Renal cortical epithelial cell (primary cell): Measurements from ENCODE around the gene KDM4C. TPM values are rescaled to one million over a fixed set of nuclear protein-coding genes. Genes with fewer than 3 reads are reported as not detected.
A peak's percentile ranks its signal among the peaks of the same experiment; 100 is the strongest.
"Not testable (repeated sequence)": the region's sequence is repeated elsewhere in the genome, so short reads cannot be mapped to it uniquely, and the experiment has no call there.

Source experiments
- DNase-seq: peaks from one replicate; pipeline ENCODE4 v3.0.0-alpha.2; 2011; ENCODE audit warnings: low read depth
- total RNA-seq: library from RNA; depleted of rRNA; stranded (reverse); fragments of >200 nt; gene quantifications from 2 replicates; pipeline ENCODE4 v1.2.3, GENCODE V29; 2014

Gene KDM4C
- total RNA-seq, 1 donor from 2014 or later: 52.4 TPM

DNA sequence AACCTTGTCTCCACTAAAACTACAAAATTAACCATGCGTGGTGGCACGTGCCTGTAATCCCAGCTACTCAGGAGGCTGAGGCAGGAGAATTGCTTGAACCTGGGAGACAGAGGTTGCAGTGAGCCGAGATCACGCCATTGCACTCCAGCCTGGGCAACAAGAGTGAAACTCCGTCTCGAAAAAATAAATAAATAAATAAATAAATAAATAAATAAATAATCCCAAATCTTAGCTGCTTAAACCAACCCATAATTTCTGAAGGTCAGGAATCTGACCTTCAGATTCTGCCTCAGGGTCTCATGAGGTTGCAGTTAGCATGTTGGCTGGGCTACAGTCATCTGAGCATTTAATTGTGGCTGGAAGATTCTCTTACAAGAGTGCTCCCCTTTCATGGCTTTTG, 48.5 kb downstream of the KDM4C start:
- not testable (repeated sequence) for DNase-seq

DNA sequence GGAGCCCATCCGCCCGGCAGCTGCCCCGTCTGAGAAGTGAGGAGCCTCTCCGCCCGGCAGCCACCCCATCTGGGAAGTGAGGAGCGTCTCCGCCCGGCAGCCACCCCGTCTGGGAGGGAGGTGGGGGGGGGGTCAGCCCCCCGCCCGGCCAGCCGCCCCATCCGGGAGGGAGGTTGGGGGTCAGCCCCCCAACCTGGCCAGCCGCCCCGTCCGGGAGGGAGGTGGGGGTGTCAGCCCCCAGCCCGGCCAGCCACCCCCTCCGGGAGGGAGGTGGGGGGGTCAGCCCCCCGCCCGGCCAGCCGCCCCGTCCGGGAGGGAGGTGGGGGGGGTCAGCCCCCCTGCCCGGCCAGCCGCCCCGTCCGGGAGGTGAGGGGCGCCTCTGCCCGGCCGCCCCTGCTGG, 49.9 kb downstream of the KDM4C start:
- DNase-seq: not testable (repeated sequence)

DNA sequence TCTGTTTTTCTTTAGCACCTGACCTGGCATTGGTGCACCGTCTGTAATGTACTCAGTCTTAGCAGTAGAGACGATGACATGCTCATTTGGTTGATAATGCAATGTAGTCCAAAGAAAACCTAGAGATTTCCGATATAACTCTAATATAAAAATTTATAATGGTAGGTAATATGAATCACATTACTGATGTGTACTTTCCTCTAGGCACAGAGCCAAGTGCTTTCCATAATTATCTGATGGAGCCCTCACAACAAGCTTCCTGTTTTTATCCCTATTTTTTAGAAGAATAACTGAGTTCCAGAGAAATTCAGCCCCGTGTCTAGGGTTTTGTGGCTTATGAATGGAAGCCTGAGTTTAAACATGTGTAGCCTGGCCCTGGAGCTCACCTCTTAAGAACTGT, 53.7 kb downstream of the KDM4C start:
- DNase-seq: no peak

DNA sequence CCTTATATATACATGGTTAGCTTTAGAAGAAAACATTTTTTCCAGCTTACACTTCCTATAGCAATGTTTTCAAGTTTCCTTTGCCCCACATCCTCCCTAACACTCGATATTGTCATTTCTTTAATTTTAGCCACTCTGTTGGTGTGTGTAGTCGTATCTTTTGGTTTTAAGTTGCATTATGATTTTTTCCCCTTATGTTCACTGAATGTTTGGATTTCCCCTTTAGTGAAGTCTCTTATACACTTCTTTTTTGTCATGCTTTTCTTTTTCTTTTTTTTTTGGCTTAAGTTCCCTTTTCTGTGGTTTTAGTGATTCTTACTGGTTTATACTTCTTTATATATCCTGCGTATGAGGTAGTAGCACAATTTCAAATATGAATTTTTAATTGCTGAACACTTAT, 58.8 kb downstream of the KDM4C start:
- no peak for DNase-seq

DNA sequence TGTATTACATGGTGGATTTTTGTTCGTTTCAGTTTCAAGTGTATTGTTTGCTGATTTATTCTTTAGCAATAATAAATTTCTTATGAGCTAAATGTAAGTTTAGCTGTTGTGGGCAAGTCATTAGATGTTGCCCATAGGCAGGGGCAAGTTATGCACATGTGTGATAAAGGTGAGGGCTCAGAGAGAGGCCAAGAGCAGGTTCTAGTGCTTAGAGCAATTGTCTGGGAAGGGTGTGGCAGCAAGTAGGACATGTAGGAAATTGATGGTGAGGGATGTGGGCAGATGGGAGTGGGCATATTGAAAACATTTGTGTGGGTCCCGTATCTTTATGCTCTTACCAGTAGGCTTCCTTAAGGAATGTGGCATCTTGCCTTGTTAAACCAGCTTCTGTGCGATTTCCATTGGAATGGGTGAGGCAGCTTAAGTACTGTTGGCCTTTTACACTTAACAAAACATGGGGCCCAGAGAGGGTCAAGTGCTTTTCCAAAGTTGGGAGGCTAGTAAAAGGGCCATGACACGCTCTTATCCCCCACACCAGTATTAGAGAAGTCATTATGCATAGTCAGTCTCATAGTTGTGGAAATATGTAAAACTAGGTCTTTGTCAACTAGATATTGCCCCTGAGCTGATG, 60.6 kb downstream of the KDM4C start:
- DNase-seq: no peak

DNA sequence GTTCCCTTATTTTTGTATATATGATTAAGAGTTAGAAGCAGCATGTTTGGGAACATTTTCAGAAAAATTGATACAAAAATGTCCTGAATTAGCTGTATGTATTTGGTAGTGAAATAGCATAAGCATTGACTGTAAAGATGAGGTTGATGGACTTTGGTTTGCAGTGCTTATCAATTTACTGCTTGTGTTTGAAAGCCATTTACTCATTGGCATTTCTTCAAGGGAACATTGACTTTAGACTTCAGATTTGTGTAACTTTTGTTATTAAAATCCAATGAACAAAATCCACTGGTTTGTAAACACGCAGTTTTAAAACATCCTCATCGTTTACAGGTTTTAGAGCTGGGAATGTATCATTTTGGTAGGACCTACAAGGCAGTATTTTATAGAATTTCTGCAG, 61.3 kb downstream of the KDM4C start:
- DNase-seq: no peak

DNA sequence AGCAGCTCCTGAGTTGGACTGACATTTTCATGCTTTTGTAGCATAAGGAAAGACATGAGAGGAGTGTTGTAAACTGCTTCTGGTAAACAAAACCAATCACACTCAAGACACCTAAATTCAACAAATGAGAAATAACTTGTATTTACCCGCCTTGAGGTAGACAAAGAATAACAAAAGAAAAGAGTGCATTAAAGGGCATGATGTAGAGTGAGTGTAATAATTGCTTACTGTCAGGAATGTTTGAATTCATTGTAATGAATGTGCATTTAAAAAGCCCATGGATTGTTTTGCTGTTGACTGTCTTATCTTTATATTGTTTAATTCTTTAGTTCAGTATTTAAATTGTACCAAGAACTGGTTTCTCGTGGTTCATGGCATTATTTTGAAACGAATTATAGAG, 61.8 kb downstream of the KDM4C start:
- DNase-seq: no peak

DNA sequence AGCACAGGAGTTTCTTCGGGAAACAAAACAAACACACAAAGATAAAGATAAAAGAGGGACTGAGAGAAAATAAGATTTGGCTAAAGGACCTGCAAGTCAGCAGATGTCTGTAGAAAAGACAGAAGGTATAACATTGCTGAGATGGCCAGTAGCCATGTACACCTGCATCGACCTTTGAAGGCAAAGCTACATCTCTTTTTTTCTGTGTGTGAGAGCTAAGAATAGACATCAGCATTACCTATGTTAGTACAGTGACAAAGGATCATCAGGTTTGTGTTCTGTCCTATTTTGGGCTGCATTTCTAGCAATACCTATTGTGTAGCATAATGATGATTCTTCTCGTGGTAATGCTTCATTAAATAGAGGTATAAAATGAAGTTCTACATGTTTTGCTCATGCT, 64.9 kb downstream of the KDM4C start:
- no peak for DNase-seq

DNA sequence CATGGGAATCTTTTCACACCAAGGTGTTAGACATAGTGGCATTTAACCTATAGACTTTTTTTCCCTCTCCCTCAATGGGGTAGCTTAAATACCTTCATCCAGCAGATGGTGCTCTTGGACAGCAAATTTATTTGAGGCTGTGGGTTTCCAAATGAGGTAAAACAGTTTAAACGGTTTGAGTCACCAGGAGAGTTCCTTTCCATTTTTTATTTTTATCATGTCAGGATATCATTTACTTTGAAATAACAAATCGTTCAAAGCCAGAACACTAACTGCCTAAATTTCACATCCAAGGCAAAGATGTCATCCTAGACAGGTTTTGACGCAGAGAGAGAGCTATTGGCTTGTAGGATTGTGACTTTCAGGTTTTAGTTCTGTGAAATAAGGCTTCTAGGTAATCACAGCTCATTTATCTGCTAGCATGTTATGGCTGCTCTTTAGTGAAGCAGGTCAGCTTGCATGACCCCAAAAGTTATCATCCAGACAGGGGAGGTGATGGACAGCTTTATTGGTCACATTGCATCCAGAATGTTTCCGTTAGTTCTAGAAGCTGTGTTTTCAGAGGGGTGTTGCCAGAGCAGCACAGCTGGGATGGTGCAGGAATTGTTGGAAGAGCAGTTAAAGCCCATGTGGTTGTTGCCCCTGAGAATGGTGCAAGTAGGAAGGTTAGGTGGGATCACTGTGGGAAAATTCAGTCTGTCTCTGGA, 69.8 kb downstream of the KDM4C start:
- peak; percentile 43 for DNase-seq

DNA sequence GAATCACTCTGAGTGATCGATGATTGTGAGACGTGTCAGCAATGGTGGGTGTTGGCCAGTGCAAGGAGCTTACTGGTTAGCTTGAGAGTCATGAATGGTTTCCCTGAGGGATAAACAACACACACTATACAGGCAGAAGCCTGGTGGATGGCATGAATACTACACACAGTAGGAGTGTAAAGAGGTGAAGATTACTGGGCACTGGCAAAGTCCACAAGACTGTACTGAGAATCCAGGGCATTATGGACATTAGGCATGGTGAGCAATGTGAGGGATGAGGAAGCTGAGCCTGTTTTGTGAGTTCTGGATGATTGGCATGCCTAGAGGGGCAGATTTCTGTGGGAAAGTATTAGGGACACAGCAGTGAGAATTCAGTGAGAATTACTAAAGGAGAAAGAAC, 71.3 kb downstream of the KDM4C start:
- peak; percentile 20 for DNase-seq

DNA sequence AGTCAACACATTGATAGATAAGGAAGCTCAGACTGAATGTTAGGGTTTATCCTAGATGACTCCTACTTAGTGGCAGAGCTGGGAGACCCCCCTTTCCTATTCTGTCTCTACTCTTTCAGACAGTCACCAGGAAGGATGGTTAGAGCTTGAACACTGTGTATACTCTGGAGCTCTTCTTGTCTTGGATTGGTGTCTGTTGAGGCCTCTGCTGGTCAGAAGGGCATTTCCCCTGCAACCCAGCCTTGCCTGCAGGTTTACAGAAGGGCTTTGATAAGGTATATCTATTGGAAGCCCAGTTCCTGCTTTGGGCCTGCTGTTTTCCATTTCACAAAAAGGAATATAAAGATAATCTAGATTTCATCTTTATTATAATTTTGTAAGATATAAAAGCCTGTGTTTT, 71.8 kb downstream of the KDM4C start:
- no peak for DNase-seq

DNA sequence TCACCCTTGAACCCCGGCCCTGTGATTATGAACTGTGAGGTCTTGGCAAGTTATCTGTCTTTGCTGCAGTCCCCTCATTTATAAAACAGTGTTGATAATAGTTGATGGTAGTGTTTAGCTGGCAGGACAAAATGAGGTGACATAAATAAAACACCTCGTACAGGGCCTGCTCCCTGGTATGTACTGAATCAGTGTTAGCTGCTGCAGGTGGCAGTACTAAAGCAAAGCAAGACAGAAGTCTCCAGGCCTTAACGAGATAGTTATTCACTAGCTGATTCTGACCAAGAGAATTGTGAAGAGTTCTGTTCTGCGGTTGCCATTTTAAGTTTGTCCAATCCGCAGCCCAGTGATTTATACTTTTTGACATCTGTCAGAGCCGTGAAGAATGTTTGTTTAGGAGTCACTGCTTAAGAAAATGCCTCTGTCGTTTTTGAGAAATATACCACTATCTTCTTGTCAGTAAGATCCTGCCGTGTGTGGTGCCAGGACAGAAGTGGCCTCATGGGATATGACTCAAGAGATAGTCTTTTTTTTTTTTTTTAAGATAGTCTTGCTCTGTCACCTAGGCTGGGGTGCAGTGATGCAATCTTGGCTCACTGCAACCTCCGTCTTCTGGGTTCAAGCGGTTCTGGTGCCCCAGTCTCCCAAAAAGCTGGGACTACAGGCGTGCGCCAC, 75.9 kb downstream of the KDM4C start:
- no peak for DNase-seq

DNA sequence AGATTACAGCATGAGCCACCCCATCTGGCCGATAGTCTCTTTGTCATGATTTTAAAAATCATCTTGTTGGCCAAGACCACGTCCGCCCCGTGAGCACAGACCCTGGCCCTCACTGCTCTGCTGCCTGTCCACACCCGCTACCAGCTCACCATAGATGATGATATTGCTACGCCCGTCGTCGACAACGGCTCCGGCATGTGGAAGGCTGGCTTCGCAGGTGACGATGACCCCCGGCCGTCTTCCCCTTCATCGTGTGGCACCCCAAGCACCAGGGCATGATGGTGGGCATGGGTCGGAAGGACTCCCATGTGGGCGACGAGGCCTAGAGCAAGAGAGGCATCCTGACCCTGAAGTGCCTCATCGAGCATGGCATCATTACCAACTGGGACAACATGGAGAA, 76.5 kb downstream of the KDM4C start:
- no peak for DNase-seq

DNA sequence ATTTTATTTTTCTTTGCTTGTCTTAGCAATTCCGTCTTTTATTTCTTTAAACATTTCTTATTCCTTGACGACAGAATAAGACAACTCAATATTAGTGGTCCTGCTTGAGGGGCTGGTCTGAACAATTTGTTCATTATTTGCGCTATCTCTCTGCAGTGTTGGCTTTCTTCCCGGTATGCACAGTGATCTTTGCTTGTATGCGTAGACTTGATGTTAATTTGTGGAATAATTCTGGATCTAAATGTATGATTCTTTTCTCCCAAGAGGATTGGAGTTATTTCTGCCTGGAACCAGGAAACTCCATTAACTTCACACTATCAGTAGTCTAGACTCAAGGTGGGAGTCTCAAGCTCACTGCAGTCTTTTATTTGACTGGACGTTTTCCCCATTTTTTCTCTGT, 80.4 kb downstream of the KDM4C start:
- DNase-seq: no peak

DNA sequence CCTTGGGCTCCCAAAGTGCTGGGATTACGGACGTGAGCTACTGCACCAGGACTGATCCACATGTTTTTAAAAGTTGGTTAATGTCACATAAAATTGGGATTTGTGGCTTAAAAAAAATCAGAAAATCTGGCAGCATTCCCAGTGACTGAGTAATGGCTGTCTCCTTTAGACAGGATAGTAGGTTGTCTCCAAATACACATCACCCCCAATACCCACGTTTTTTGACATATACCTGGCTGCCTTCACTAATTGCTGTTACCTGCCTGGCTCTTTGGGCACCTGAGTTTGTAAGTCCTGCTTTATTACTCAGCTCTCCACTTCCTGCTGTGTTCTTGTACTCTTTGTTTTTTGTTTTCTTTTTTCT, 84.8 kb downstream of the KDM4C start:
- peak; percentile 29 for DNase-seq

DNA sequence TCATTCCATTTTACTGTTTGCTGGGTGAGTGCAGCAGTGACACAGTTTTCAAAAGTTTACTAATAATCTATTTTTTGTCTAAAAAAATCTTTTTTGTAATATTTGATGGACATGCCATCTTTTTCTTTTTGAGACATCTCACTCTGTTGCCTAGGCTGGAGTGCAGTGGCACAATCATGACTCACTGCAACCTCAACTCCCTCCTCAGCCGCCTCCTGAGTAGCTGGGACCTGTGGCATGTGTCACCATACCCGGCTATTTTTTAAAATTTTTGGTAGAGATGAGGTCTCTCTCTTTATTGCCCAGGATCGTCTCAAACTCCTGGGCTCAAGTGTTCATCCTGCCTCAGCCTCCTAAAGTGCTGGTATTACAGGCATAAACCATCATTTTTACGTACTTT, 86.0 kb downstream of the KDM4C start:
- no peak for DNase-seq

DNA sequence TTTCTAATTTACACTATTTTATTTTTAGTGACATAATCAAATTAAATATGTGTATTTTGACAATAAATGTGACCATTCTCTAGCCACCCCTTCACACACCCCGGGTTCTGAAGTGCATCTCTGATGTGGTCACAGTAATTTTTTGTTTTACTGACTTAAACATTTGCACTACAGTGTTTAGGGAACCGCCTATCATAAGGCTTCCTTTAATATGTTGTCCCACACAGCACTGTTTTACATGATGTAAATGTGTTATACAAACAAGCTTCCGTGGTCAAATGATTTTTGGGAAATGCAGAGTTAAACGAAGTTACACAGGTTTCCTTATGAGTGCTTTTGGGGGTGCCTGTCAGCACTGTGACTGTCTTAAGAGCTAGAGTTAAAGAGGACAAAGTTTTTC, 86.5 kb downstream of the KDM4C start:
- no peak for DNase-seq

DNA sequence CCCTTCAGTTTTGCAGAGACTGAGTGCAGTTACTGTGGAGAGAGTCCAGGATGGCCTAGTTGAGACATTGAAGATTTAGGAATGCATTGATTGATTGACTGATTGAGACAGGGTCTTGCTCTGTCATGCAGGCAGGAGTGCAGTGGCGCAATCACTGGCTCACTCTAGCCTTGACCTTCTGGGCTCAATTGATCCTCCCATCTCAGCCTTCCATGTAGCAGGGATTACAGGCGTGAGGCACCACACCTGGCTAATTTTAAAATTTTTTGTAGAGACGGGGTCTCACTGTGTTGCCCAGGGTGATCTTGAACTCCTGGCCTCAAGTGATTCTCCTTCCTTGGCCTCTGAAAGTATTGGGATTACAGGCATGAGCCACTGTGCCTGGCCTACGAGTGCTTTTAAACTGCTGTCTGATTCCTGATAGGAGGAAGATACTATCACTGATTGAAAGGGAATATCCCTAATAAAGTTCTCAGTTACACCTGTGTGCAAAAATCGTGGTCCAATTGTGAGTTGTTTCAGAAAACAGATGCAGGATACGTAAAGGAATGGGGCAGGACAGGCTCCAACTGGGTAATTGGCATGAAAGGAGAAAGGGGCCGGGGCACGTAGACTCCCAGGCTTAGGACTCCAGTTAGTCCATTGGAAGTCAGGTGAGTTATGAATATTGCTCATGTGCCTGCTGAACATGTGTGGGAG, 87.5 kb downstream of the KDM4C start:
- DNase-seq: no peak

DNA sequence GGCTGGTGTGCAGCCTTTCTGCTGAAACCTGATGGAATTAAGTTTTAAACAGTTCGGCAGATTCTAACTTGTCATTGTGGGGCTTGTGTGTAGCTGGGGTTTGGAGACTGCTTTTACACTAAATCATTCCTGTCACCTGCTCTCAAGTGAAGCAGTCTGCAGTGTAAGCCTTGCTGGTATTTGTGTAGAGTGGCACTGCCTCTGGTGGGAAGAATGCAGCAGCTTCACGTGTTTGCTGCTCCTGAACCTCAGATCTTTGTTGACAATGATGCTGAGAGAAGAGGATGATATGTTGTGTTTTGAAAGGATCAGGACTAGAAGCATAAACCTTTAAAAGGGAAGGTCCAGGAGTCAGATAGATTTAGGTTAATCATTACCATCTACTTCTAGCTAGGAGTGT, 88.1 kb downstream of the KDM4C start:
- DNase-seq: peak; percentile 74

DNA sequence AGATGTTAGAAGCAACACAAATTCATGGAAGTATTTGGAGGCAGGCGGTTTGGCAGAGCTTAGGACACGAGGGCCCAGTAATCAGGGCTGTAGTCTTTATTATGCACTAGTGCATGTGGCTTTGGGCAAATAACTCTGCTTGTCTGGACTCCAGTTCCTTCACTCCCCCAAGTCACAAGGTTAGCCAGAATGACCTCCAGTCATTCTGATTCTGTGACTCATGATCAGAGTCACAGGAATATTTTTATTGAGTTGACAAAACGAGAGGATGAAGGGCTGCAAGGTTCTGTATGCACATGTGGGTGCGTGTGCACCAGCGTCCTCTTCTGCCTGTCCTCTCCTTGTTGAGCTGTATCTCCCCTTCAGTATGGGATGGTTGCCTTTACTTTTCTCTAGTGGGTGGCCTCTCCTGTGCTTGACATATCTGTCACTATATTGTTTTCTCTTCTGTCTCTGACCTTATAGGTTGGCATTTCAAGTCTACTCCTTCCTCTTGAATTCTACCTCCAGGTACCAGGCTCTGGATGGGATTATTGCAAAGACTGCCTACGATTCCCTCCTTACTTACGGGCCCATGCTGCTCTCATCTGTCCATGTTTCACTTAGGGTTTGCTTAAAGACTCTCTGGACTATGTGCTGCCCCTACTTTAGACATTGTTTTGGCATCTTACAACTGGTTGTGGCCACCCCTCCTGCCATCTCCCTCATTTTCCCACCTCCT, 94.6 kb downstream of the KDM4C start:
- peak; percentile 80 for DNase-seq

DNA sequence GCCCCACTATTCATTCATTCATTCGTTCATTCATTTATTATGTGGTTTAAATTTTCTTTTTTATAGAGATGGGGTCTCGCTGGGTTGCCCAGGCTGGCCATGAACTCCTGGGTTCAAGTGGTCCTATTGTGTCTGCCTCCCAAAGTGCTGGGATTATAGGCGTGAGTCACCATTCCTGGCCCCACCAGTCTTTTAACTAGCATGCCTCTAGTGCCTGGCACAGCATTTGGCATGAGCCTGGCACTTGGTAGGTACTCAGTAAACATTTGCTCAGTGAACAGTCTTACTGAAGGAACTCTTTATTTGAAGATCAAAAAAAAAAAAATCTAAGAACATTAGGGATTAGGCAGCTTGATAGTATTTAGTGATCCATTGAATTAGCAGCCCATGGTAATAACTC, 98.1 kb downstream of the KDM4C start:
- DNase-seq: peak; percentile 9

DNA sequence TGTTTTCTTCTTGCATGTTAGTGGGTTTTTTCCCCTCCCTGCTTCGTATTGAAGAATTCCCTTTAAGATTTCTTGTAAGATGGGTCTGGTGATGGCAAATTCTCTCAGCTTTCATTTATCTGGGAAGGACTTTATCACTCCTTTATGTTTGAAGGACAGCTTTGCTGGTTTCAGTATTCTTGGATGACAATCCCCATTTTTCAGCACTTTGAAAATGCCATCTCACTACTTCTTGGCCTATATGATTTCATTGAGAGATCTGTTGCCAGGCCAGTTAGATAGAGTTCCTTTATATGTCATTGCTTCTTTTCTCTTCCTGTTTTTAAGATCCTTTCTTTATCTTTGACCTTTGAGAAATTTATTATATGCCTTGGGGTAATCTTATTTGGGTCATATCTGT, 106.3 kb downstream of the KDM4C start:
- DNase-seq: no peak
